ENCODE results near the gene KRTAP5-1. TPM values are rescaled to one million over a fixed set of nuclear protein-coding genes. Genes with fewer than 3 reads are reported as not detected.

The KRTAP5-1 gene
- total RNA-seq, 1 donor, result not detected

- no peak for TF ChIP-seq CTCF (IDR thresholded peaks at IDR 0.05; ENCODE audit: extremely low read depth, low read depth, low read length)
- Histone ChIP-seq H2AFZ (ENCODE audit: low read length) (no peak overlapping the region), H3K27ac (ENCODE audit: low read depth, low read length) (no peak overlapping the region), H3K4me1 (ENCODE audit: insufficient read depth, low read length) (peaks cover 15% of the 10 kb centered on the region), H3K4me2 (ENCODE audit: insufficient read depth, low read length) (no peak overlapping the region), H3K36me3 (ENCODE audit: insufficient read depth, low read length) (no peaks in the 10 kb centered on the region), H3K9me3 (ENCODE audit: low read depth, low read length) (no peaks in the 10 kb centered on the region), H3K79me2 (ENCODE audit: insufficient read depth, low read length) (no peaks in the 10 kb centered on the region), H4K20me1 (ENCODE audit: insufficient read depth, low read length) (peaks cover 23% of the 10 kb centered on the region), H3K4me3 (ENCODE audit: insufficient read depth, low read length) (no peak overlapping the region), H3K27me3 (ENCODE audit: insufficient read depth, low read length) (no peaks in the 10 kb centered on the region)
- DNase-seq (ENCODE audit: insufficient read length, low spot score, missing footprints), result peak; percentile 78
Observed at GRCh38 chr11:1563149-1563638, 21.9 kb downstream of the KRTAP5-1 start.

GRCh38 chr11:1562469-1563148 is 22.5 kb downstream of the KRTAP5-1 start:
- peak; percentile 88 for DNase-seq (ENCODE audit: insufficient read length, low spot score, missing footprints)
- Histone ChIP-seq H3K4me1 (ENCODE audit: insufficient read depth, low read length) (peaks cover 15% of the 10 kb centered on the region), H3K4me3 (ENCODE audit: insufficient read depth, low read length) (no peak overlapping the region), H3K9me3 (ENCODE audit: low read depth, low read length) (no peaks in the 10 kb centered on the region), H3K36me3 (ENCODE audit: insufficient read depth, low read length) (no peaks in the 10 kb centered on the region), H2AFZ (ENCODE audit: low read length) (no peak overlapping the region), H3K27me3 (ENCODE audit: insufficient read depth, low read length) (no peaks in the 10 kb centered on the region), H3K79me2 (ENCODE audit: insufficient read depth, low read length) (no peaks in the 10 kb centered on the region), H3K4me2 (ENCODE audit: insufficient read depth, low read length) (no peak overlapping the region), H3K27ac (ENCODE audit: low read depth, low read length) (no peak overlapping the region), H4K20me1 (ENCODE audit: insufficient read depth, low read length) (peaks cover 23% of the 10 kb centered on the region)
- no peak for TF ChIP-seq CTCF (IDR thresholded peaks at IDR 0.05; ENCODE audit: extremely low read depth, low read depth, low read length)

DNA sequence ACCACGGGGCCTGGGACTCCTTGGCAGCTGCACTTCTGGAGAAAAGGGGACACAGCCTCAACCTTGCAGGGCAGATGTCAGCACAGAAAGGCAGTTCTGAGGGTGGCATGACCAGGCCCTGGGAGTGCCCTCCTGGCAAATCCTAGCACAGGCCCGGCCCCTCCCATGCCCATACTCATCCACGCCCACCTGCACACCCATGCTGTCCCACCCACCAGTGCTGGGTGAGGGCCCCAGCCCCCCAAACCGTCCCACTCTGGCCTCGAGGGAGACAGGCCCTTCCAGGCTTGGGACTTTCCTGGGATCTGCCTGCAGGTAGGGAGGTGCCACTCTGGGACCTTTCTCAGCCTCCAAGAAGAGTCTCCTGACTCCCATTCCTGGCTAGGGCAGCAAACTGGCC is 23.1 kb downstream of the KRTAP5-1 start:
- Histone ChIP-seq H4K20me1 (ENCODE audit: insufficient read depth, low read length) (peaks cover 22% of the 10 kb centered on the region), H3K36me3 (ENCODE audit: insufficient read depth, low read length) (no peaks in the 10 kb centered on the region), H2AFZ (ENCODE audit: low read length) (no peak overlapping the region), H3K4me3 (ENCODE audit: insufficient read depth, low read length) (no peak overlapping the region), H3K9me3 (ENCODE audit: low read depth, low read length) (no peaks in the 10 kb centered on the region), H3K27me3 (ENCODE audit: insufficient read depth, low read length) (no peaks in the 10 kb centered on the region), H3K27ac (ENCODE audit: low read depth, low read length) (no peak overlapping the region), H3K4me2 (ENCODE audit: insufficient read depth, low read length) (no peak overlapping the region), H3K79me2 (ENCODE audit: insufficient read depth, low read length) (no peaks in the 10 kb centered on the region), H3K4me1 (ENCODE audit: insufficient read depth, low read length) (peaks cover 15% of the 10 kb centered on the region)
- DNase-seq (ENCODE audit: insufficient read length, low spot score, missing footprints), result peak; percentile 65
- TF ChIP-seq CTCF (IDR thresholded peaks at IDR 0.05; ENCODE audit: extremely low read depth, low read depth, low read length), result no peak

DNA sequence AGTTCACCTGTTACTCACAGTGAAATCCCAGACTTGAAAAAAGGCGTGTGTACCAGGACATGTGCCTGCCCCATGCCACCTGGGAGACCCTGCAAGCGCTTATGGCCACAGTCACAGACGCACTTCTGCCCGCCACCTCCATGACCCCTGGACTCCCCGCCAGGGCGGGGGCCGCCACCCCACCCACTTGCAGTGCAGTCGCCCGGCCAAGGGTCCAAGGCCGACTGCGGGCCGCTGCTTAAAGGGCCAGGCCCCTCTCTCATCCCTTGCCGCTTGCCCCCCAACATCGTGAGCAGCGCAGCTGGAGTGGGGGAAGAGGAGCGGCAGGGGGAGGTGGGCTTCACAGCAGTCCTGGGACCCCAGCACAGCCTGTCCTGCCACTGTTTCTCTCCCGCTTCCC is 23.8 kb downstream of the KRTAP5-1 start:
- H3K79me2 ChIP-seq (ENCODE audit: insufficient read depth, low read length), result no peaks in the 10 kb centered on the region
- H3K4me3 ChIP-seq (ENCODE audit: insufficient read depth, low read length), result no peak overlapping the region
- no peak overlapping the region for H2AFZ ChIP-seq (ENCODE audit: low read length)
- H3K27me3 ChIP-seq (ENCODE audit: insufficient read depth, low read length), result no peaks in the 10 kb centered on the region
- peaks cover 18% of the 10 kb centered on the region for H4K20me1 ChIP-seq (ENCODE audit: insufficient read depth, low read length)
- no peaks in the 10 kb centered on the region for H3K36me3 ChIP-seq (ENCODE audit: insufficient read depth, low read length)
- TF ChIP-seq CTCF (IDR thresholded peaks at IDR 0.05; ENCODE audit: extremely low read depth, low read depth, low read length), result no peak
- no peak for DNase-seq (ENCODE audit: insufficient read length, low spot score, missing footprints)
- H3K9me3 ChIP-seq (ENCODE audit: low read depth, low read length), result no peaks in the 10 kb centered on the region
- H3K4me1 ChIP-seq (ENCODE audit: insufficient read depth, low read length), result peaks cover 15% of the 10 kb centered on the region
- no peak overlapping the region for H3K4me2 ChIP-seq (ENCODE audit: insufficient read depth, low read length)
- no peak overlapping the region for H3K27ac ChIP-seq (ENCODE audit: low read depth, low read length)

Measured in osteoblast (primary cell).